ENCODE data around the gene UTF1. TPM values are rescaled to one million over a fixed set of nuclear protein-coding genes. Genes with fewer than 3 reads are reported as not detected.

The UTF1 gene
- total and polyA plus RNA-seq, 8 donors = not detected

DNA sequence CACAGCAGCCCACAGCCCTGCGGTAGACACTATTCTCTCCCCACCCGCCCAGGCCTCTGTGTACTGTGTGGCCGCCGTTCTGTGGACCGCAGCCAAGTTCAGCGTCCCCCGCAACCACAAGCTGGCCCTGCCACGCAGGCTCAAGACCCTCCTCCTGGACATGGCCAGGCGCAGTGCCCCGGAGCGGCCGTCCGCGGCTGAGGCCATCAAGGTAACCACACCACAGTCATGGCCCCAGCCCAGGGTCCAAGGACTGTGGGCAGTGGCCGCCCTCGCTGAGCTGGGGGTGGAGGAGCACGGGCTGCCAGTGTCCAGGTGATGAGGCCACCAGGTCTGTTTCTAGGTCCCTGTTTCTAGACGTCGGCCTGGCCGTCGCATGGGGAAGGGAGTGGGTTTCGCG lies 34.4 kb upstream of the UTF1 start:
- peaks cover 0 to 22% (median 9%) of the 10 kb centered on the region in 4 donors for H3K9me3 ChIP-seq
- peaks cover 0 to 46% (median 16%) of the 10 kb centered on the region in 3 donors for H3K27me3 ChIP-seq
- no peaks in the 10 kb centered on the region for H3K36me3 ChIP-seq
- 89 to 95% (median 94%) methylated on average over 17 to 23 of the region's 23 CpGs for WGBS, 5 donors
- intact Hi-C loops (cut with DNase I; ENCODE audit: low total_unique reads) = no loop called here
- H3K27ac ChIP-seq = no peak overlapping the region
- DNase-seq = no peak
- H3K4me3 ChIP-seq = no peak overlapping the region
- H3K4me1 ChIP-seq = no peaks in the 10 kb centered on the region
- TF ChIP-seq CTCF (IDR thresholded peaks at IDR 0.05) = no peak
- TF ChIP-seq POLR2A (IDR thresholded peaks at IDR 0.05) = no peak
- no peak for TF ChIP-seq POLR2AphosphoS5 (IDR thresholded peaks at IDR 0.05)
- TF ChIP-seq EP300 (IDR thresholded peaks at IDR 0.05) = no peak

- intact Hi-C loops (cut with DNase I; ENCODE audit: low total_unique reads) = no loop called here
- Histone ChIP-seq H3K4me3 (no peak overlapping the region), H3K27me3 (peaks cover 0 to 49% (median 16%) of the 10 kb centered on the region in 3 donors), H3K9me3 (peaks cover 0 to 22% (median 9%) of the 10 kb centered on the region in 4 donors), H3K36me3 (no peaks in the 10 kb centered on the region), H3K27ac (no peak overlapping the region), H3K4me1 (no peaks in the 10 kb centered on the region)
- DNase-seq = peak in 1 of 2 donors; percentile 59
- WGBS, 5 donors = 75 to 83% (median 78%) methylated on average over 18 to 24 of the region's 24 CpGs
- TF ChIP-seq POLR2AphosphoS5 (IDR thresholded peaks at IDR 0.05) (no peak), EP300 (IDR thresholded peaks at IDR 0.05) (no peak), CTCF (IDR thresholded peaks at IDR 0.05) (no peak), POLR2A (IDR thresholded peaks at IDR 0.05) (no peak)
These were observed 33.6 kb upstream of the UTF1 start for GRCh38 chr10:133196221-133196915.

DNA sequence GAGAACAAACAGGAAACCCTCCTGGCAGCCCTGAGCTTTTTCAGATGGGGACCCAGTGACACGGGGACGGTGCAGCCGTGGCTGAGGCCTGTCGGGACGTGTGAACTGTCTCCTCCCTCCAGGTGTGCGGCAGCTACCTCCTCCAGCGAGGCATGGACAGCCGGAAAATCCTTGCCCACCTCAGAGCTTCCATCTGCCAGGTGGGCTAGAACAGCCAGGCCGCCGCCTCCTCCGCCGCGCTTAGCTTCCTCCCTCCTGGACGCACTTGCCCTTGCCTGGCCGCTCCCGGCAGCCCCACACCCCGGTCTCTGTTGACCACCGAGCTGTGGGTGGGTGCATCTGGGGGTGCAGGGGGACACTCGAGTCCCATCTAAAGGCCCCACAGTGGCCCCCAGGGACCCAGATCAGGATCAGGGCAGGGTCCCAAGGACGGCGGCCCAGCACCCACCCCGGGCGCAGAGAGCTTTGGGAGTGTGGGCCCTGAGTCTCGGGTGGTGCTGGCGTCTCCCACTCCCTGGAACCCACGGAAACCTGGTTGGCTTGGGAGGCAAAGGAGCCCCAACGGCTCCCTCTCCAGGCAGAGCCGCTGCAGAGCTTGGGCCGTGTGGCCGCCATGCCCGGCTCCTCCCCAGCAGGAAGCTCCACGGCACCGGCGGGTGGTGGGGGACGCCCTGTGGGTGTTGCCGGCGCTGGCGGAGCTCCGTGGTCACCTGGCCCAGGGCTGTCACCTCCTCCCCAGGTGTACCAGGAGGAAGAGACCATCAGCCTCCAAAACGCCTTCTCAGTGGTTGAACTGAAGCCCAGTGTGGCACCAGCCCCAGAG lies 32.9 kb upstream of the UTF1 start:
- no peak overlapping the region for H3K27ac ChIP-seq
- no peak overlapping the region for H3K4me3 ChIP-seq
- peaks cover 0 to 16% (median 8%) of the 10 kb centered on the region in 4 donors for H3K9me3 ChIP-seq
- WGBS, 5 donors = 81 to 86% (median 83%) methylated on average over 32 to 40 of the region's 40 CpGs
- no peaks in the 10 kb centered on the region for H3K4me1 ChIP-seq
- intact Hi-C loops (cut with DNase I; ENCODE audit: low total_unique reads) = no loop called here
- no peak for TF ChIP-seq POLR2AphosphoS5 (IDR thresholded peaks at IDR 0.05)
- no peak for TF ChIP-seq EP300 (IDR thresholded peaks at IDR 0.05)
- no peak for TF ChIP-seq POLR2A (IDR thresholded peaks at IDR 0.05)
- TF ChIP-seq CTCF (IDR thresholded peaks at IDR 0.05) = no peak
- DNase-seq = no peak
- peaks cover 0 to 44% (median 16%) of the 10 kb centered on the region in 3 donors for H3K27me3 ChIP-seq
- no peaks in the 10 kb centered on the region for H3K36me3 ChIP-seq

DNA sequence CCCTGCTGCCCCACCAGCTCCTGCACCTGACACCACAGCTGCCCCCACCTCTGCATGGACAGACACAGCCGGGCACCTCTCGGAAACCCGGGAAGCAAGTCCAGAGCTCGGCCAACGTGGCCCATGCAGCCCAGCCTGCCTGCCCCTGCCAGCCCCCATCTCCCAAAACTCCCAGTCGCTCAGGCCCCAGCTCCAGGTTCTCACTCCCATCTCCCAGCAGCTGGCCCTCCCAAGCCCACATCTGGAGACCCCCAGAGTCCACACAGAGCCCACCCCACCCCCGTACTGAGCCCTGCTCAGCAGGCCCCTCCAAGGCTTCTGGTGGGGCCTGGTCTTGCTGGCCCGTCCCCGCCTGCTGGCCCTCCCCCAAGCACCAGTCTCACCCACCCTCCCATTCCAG lies 32.2 kb upstream of the UTF1 start:
- H3K9me3 ChIP-seq = peaks cover 0 to 12% (median 6%) of the 10 kb centered on the region in 4 donors
- DNase-seq = no peak
- H3K36me3 ChIP-seq = no peaks in the 10 kb centered on the region
- H3K4me3 ChIP-seq = no peak overlapping the region
- H3K27ac ChIP-seq = no peak overlapping the region
- 78 to 100% (median 91%) methylated on average over 1 to 9 of the region's 9 CpGs for WGBS, 5 donors
- intact Hi-C loops (cut with DNase I; ENCODE audit: low total_unique reads) = no loop called here
- H3K27me3 ChIP-seq = peaks cover 0 to 47% (median 16%) of the 10 kb centered on the region in 3 donors
- H3K4me1 ChIP-seq = no peaks in the 10 kb centered on the region
- TF ChIP-seq POLR2AphosphoS5 (IDR thresholded peaks at IDR 0.05) (no peak), EP300 (IDR thresholded peaks at IDR 0.05) (no peak), CTCF (IDR thresholded peaks at IDR 0.05) (no peak), POLR2A (IDR thresholded peaks at IDR 0.05) (no peak)

Data from stomach (tissue), 9 donors.